Right atrium auricular region (tissue), 2 donors: Measurements from ENCODE around the gene ZIC3. TPM values are rescaled to one million over a fixed set of nuclear protein-coding genes. Genes with fewer than 3 reads are reported as not detected.
"Not testable (repeated sequence)": the region's sequence is repeated elsewhere in the genome, so short reads cannot be mapped to it uniquely, and the experiment has no call there.

Experiments used
- DNase-seq: peaks from one replicate; pipeline ENCODE4 v3.0.0-alpha.2; 2019; ENCODE audit warnings: low spot score
- H3K27ac ChIP-seq, 2 donors: fragments of 200-600 bp; sonication (generic); 1 replicate in 1 of 2; 2 replicates in 1 of 2; pipeline ENCODE4 v1.5.1; 2016 to 2019
- H3K27me3 ChIP-seq, 2 donors: fragments of 200-600 bp; sonication (generic); one replicate each; pipeline versions ENCODE4 v1.5.1 to v1.6.0; 2017 to 2019
- H3K36me3 ChIP-seq: fragments of 200-600 bp; sonication (generic); one replicate; pipeline ENCODE4 v1.5.1; 2016
- H3K4me1 ChIP-seq, 2 donors: fragments of 200-600 bp; sonication (generic); one replicate each; pipeline versions ENCODE4 v1.5.1 to v1.6.0; 2017 to 2019
- H3K4me3 ChIP-seq, 2 donors: fragments of 200-600 bp; sonication (generic); 1 replicate in 1 of 2; 2 replicates in 1 of 2; pipeline ENCODE4 v1.5.1; 2017 to 2019; ENCODE audit warnings: mild to moderate bottlenecking in 1 of 2, moderate library complexity in 1 of 2
- H3K9me3 ChIP-seq, 2 donors: fragments of 200-600 bp; sonication (generic); one replicate each; pipeline ENCODE4 v1.5.1; 2019
- CTCF ChIP-seq, 2 donors: fragments of 200-600 bp; sonication (generic); IDR thresholded peaks; one replicate each; pipeline ENCODE4 v1.5.1; 2019; ENCODE audit warnings: antibody characterized with exemption in 2 of 2
- total RNA-seq, 2 donors: library from RNA; depleted of rRNA; stranded (reverse); fragments of >200 nt; gene quantifications; one replicate each; pipeline ENCODE4 v1.1.0, GENCODE V29; 2016

ZIC3 gene
- total RNA-seq, 2 donors from 2014 or later, result not detected

DNA sequence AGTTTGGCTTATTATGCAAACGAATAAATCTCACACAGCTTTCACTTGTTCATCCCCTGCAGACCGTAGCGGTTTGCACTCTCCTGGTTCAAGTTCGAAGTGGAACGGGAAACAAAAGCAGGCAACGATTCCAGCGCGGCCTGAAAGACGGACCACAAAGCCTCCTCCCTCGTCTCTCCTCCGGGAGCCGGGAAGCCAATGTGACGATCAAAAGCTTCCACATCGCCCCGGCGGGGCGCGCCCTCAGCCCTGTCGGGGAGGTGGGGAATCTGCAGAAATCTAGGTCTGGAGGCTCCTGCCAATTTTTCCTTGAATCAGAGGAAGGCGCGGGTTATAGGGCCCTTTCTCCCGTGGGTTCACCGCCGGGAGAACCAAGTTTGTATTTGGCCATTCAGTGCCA lies 16.9 kb upstream of the ZIC3 start:
- peaks cover 0 to 11% of the 10 kb centered on the region in 2 donors for H3K4me1 ChIP-seq
- no peak for DNase-seq
- no peak for TF ChIP-seq CTCF (IDR thresholded peaks at IDR 0.05)
- no peaks in the 10 kb centered on the region for H3K36me3 ChIP-seq
- peaks cover 5 to 37% of the 10 kb centered on the region in 2 donors for H3K27me3 ChIP-seq
- no peaks in the 10 kb centered on the region for H3K9me3 ChIP-seq
- H3K27ac ChIP-seq, result no peak overlapping the region
- no peak overlapping the region for H3K4me3 ChIP-seq

- Histone ChIP-seq H3K4me1 (peaks cover 0 to 11% of the 10 kb centered on the region in 2 donors), H3K27me3 (peaks cover 5 to 37% of the 10 kb centered on the region in 2 donors), H3K9me3 (no peaks in the 10 kb centered on the region), H3K27ac (no peak overlapping the region), H3K36me3 (no peaks in the 10 kb centered on the region), H3K4me3 (peak overlapping the region in 1 of 2 donors; percentile 15)
- TF ChIP-seq CTCF (IDR thresholded peaks at IDR 0.05), result no peak
- DNase-seq, result no peak
Observed at GRCh38 chrX:137549851-137550664, 15.9 kb upstream of the ZIC3 start.

GRCh38 chrX:137550665-137551261 lies 15.2 kb upstream of the ZIC3 start:
- Histone ChIP-seq H3K9me3 (no peaks in the 10 kb centered on the region), H3K36me3 (no peaks in the 10 kb centered on the region), H3K4me3 (peak overlapping the region in 1 of 2 donors; percentile 15), H3K27ac (no peak overlapping the region), H3K4me1 (peaks cover 0 to 11% of the 10 kb centered on the region in 2 donors), H3K27me3 (peaks cover 5 to 37% of the 10 kb centered on the region in 2 donors)
- no peak for TF ChIP-seq CTCF (IDR thresholded peaks at IDR 0.05)
- DNase-seq, result no peak

DNA sequence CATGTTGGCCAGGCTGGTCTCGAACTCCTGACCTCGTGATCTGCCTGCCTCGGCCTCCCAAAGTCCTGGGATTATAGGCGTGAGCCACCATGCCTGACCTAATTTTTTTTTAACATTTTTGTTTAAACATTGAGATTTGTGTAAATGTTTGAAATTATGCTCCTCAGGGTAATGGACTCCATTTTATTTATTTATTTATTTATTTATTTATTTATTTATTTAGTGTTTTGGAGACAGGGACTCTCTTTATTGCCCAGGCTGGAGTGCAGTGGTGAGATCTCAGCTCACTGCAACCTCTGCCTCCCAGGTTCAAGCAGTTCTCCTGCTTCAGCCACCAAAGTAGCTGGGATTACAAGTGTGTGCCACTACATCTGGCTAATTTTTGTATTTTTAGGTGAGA lies 13.8 kb upstream of the ZIC3 start:
- not testable (repeated sequence) for H3K36me3 ChIP-seq, H3K27ac ChIP-seq, H3K9me3 ChIP-seq, H3K4me3 ChIP-seq, DNase-seq
- Histone ChIP-seq H3K4me1 (peaks cover 0 to 11% of the 10 kb centered on the region in 2 donors), H3K27me3 (peaks cover 5 to 37% of the 10 kb centered on the region in 2 donors)

DNA sequence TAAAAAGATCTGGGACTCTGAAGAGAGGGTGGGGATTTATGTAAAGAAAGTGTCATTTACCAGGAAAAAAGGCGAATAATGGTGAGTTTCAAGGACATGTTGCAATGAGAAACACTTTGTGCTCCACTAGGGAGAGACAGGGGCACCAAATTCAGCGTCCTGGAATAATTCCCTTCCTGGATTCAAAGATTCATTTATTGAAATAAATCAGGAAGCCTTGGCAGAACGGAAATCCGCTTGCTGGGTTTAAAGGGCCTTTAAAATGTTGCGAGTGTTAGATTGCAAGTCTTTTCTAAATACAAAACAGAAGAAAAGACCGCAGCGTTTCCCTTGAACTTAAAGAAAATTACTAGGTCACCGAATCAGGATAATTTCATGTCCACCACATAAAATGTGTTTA lies 3.8 kb upstream of the ZIC3 start:
- H3K36me3 ChIP-seq, result no peaks in the 10 kb centered on the region
- H3K27ac ChIP-seq, result no peak overlapping the region
- no peak for DNase-seq
- peaks cover 0 to 10% of the 10 kb centered on the region in 2 donors for H3K4me1 ChIP-seq
- TF ChIP-seq CTCF (IDR thresholded peaks at IDR 0.05), result no peak
- H3K4me3 ChIP-seq, result no peak overlapping the region
- H3K27me3 ChIP-seq, result peaks cover 5 to 10% of the 10 kb centered on the region in 2 donors
- H3K9me3 ChIP-seq, result no peaks in the 10 kb centered on the region
